ENCODE measurements around the gene POFUT1. TPM values are rescaled to one million over a fixed set of nuclear protein-coding genes. Genes with fewer than 3 reads are reported as not detected.
"Not testable (repeated sequence)": the region's sequence is repeated elsewhere in the genome, so short reads cannot be mapped to it uniquely, and the experiment has no call there.

Gene POFUT1
- total RNA-seq, 1 donor from 2014 or later: 24.0 TPM

- ChIA-PET POLR2A (no interaction called here), CTCF (no interaction called here)
- ATAC-seq (ENCODE audit: low read depth) (no peak), DNase-seq (no peak)
- Mint-ChIP-seq H3K27me3 (no peaks in the 10 kb centered on the region), H3K4me3 (no peak overlapping the region), H3K36me3 (ENCODE audit: low read depth) (peaks cover 40% of the 10 kb centered on the region), H3K27ac (no peak overlapping the region), H3K4me1 (no peaks in the 10 kb centered on the region), H3K9me3 (no peaks in the 10 kb centered on the region)
- intact Hi-C loops (cut with micrococcal nuclease): no loop called here
- no peak for TF ChIP-seq CTCF (IDR thresholded peaks at IDR 0.05)
Measured at GRCh38 chr20:32168184-32168910, 39.3 kb upstream of the POFUT1 start.

GRCh38 chr20:32177696-32178095 is 30.0 kb upstream of the POFUT1 start:
- H3K4me3 Mint-ChIP-seq; CTCF ChIA-PET; intact Hi-C loops (cut with micrococcal nuclease); H3K27me3 Mint-ChIP-seq; H3K4me1 Mint-ChIP-seq; H3K36me3 Mint-ChIP-seq (ENCODE audit: low read depth); DNase-seq; POLR2A ChIA-PET; ATAC-seq (ENCODE audit: low read depth); H3K27ac Mint-ChIP-seq; H3K9me3 Mint-ChIP-seq: not testable (repeated sequence)

- H3K36me3 Mint-ChIP-seq (ENCODE audit: low read depth): no peaks in the 10 kb centered on the region
- CTCF ChIA-PET: no interaction called here
- POLR2A ChIA-PET: no interaction called here
Measured at GRCh38 chr20:32179515-32179914, 28.2 kb upstream of the POFUT1 start.

GRCh38 chr20:32179934-32180333 is 27.7 kb upstream of the POFUT1 start:
- Mint-ChIP-seq H3K27ac (no peak overlapping the region), H3K36me3 (ENCODE audit: low read depth) (no peaks in the 10 kb centered on the region), H3K27me3 (no peaks in the 10 kb centered on the region), H3K9me3 (no peaks in the 10 kb centered on the region), H3K4me3 (no peak overlapping the region), H3K4me1 (no peaks in the 10 kb centered on the region)
- CTCF ChIA-PET: no interaction called here
- DNase-seq (no peak), ATAC-seq (ENCODE audit: low read depth) (no peak)
- POLR2A ChIA-PET: no interaction called here
- intact Hi-C loops (cut with micrococcal nuclease): no loop called here
- no peak for TF ChIP-seq CTCF (IDR thresholded peaks at IDR 0.05)

More at GRCh38 chr20:32179515-32179914, 28.2 kb upstream of the POFUT1 start:
- intact Hi-C loops (cut with micrococcal nuclease): no loop called here
- no peaks in the 10 kb centered on the region for H3K4me1 Mint-ChIP-seq
- ATAC-seq (ENCODE audit: low read depth): no peak
- no peaks in the 10 kb centered on the region for H3K9me3 Mint-ChIP-seq
- no peak for DNase-seq
- TF ChIP-seq CTCF (IDR thresholded peaks at IDR 0.05): no peak
- no peak overlapping the region for H3K27ac Mint-ChIP-seq
- H3K27me3 Mint-ChIP-seq: no peaks in the 10 kb centered on the region
- H3K4me3 Mint-ChIP-seq: no peak overlapping the region

GRCh38 chr20:32181606-32182005 is 26.1 kb upstream of the POFUT1 start:
- Mint-ChIP-seq H3K27ac (no peak overlapping the region), H3K9me3 (no peaks in the 10 kb centered on the region), H3K4me3 (no peak overlapping the region), H3K27me3 (no peaks in the 10 kb centered on the region), H3K36me3 (ENCODE audit: low read depth) (no peaks in the 10 kb centered on the region), H3K4me1 (no peaks in the 10 kb centered on the region)
- CTCF ChIA-PET: no interaction called here
- POLR2A ChIA-PET: interaction anchor here (0.5 kb wide), 1 partner anchor 109 kb away, joined by 7 read pairs; no protein-coding TSS in a partner anchor
- intact Hi-C loops (cut with micrococcal nuclease): no loop called here
- ATAC-seq (ENCODE audit: low read depth) (no peak), DNase-seq (no peak)
- TF ChIP-seq CTCF (IDR thresholded peaks at IDR 0.05): no peak

Data from activated B cell treated with CpG ODN at 0.5 μM for 24 hours (primary cell).